AG09319 (cell line): ENCODE data around the gene ZNF555.

ENCODE experiments used
- DNase-seq: peaks from one replicate; pipeline ENCODE4 v3.0.0-alpha.2; 2010; ENCODE audit warnings: low read depth; ENCODE audit errors: extremely low read depth
- TF ChIP-seq, protein P1 (sequence below): IDR thresholded peaks from 2 replicates; pipeline ENCODE4 v1.5.1; 2011; ENCODE audit warnings: low read depth, mild to moderate bottlenecking, inconsistent platforms, low read length, moderate library complexity

ZNF555 gene

DNA sequence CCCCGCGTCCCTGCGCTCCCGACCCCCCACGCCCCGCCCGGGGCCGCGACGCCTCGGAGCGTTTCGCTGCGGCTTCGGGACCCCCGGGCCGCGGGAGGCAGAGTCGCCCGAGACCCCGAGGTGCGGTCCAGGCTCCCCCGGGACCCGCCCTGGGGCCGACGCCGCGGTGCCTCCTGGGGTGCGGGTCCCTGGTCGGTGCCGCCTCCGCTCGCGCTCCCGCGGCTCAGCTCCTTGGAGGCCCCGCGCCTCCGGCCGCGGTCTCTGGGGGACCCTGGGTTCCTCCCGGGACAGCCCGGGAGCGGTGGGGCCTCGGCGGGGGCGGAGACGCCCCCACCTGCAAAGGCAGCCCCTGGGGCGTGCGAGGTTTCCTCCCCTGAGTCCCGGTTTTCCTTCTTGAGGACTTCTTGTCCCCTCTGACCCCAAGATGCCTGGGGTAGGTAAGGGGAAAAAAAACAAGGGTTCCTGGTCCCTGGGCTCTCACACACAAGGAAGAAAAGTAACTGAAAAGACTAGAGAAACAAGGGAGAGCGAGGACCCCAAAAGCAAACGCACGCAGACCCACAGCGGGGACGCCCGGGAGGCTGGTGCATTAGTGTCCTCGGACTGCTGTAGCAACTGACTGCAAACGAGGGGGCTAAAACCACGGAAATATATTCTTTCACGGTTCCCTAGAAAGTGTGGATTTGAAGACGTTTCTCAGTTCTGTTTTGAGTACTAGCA is 740 bp downstream of the ZNF555 start:
- DNase-seq = no peak
- TF ChIP-seq, protein P1, sequence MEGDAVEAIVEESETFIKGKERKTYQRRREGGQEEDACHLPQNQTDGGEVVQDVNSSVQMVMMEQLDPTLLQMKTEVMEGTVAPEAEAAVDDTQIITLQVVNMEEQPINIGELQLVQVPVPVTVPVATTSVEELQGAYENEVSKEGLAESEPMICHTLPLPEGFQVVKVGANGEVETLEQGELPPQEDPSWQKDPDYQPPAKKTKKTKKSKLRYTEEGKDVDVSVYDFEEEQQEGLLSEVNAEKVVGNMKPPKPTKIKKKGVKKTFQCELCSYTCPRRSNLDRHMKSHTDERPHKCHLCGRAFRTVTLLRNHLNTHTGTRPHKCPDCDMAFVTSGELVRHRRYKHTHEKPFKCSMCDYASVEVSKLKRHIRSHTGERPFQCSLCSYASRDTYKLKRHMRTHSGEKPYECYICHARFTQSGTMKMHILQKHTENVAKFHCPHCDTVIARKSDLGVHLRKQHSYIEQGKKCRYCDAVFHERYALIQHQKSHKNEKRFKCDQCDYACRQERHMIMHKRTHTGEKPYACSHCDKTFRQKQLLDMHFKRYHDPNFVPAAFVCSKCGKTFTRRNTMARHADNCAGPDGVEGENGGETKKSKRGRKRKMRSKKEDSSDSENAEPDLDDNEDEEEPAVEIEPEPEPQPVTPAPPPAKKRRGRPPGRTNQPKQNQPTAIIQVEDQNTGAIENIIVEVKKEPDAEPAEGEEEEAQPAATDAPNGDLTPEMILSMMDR = no peak

DNA sequence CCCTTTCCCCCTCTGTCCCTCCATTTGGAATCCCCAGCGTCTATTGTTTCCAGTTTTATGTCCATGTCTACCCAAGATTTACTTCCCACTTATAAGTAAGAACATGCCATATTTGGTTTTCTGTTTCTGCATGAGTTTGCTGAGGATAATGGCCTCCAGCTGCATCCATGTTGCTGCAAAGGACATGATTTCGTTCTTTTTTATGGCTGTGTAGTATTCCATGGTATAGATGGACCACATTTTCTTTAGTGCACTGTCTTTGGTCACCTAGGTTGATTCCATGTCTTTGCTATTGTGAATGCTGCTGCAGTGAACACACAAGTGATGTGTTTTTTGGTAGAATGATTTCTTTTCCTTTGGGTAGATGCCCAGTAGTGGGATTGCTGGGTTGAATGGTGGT is 3.8 kb downstream of the ZNF555 start:
- TF ChIP-seq, protein P1 = no peak
- no peak for DNase-seq

DNA sequence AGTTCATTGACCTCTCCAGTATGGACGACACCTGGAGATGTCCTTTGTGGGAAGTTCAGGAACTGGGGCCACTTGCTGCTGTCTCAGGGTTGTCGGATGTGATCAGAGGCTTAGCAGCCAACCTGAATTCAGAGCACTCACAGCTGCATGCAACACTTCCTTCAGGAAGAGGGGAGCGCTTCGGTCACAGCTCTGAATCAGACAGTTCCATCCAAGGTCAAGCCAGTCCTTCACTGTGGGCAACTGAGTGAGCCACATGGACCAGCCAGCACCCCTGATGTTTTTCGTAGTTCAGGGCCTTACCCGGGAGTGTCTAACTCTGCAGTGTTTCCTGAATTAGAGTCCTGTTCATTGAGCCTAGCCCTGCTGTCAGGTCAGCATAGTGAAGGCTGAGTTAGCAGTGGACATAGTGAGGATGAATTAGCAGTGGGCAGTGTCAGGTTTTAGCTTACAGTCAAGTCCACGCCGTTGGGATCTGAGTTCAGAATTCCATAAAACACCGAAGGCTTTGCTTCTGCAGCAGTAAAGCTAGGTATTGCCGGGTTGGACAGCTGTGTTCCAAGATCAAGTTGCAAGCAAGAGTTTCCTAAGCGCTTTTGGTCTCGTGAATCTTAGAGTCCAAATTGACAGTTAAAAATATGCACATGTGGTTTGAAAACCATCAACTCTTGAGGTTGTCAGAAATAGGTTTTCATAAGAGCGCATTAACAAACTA is 5.1 kb downstream of the ZNF555 start:
- DNase-seq = no peak
- TF ChIP-seq, protein P1 = no peak

DNA sequence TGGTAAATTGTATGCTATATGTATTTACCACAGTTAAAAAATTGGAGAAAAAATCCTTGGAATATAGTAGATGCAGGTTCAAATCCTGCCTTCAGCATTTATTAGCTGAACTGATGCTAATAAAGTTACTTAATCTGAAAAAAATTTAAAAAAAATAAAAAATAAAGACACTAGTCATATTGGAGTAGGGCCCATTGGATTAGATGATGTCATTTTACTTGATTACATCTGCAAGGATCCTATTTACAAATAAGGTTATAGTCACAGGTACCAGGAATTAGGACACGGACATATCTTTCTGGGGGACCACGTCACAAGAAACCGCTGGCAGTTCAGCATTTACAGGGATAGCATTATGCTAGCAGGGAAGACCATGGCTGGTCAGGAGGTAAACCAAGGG is 6.2 kb downstream of the ZNF555 start:
- no peak for DNase-seq
- TF ChIP-seq, protein P1 = no peak

DNA sequence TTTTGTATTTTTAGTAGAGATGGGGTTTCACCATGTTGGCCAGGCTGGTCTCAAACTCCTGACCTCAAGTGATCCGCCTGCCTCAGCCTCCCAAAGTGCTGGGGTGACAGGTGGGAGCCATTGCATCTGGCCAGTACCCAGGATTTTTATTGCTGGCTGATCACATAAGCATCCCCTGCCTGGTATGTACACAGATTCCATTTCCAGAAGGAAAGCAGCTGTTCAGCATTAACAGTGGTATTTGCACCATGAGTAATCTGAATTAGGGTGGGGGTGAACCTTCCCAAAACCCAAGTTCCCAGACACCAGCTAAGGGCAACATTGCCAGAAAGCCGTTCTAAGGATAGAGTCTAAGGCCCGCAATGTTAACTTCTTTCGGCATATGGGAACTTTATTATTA is 7.3 kb downstream of the ZNF555 start:
- TF ChIP-seq, protein P1 = no peak
- DNase-seq = no peak

DNA sequence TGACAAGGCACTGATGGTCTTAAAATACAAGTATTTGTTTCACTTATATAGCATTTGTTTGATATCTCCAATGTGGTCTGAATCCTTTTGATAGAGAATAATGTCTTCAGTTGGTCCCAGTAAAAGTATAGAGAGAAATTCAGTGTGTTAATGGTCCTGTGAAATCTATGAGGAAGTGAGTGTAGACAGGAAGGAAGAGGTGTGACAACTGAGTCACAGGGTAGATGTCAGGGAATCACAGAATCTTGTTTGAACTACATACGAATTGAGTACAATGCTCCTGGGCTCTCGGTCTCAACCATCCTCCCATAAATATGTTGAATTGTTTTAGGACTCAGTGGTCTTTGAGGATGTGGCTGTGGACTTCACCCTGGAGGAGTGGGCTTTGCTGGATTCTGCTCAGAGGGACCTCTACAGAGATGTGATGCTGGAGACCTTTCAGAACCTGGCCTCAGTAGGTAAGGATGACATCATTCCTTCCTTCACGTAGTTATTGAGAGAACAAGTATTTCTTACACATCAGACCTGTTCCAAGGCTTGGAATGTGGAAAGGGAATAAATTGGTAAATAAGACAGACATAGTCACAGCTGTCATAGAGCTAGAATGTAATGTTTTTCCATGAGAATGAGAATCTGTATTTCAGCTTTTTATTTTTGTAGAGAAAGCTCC is 9.1 kb downstream of the ZNF555 start:
- DNase-seq = no peak
- TF ChIP-seq, protein P1 = no peak

DNA sequence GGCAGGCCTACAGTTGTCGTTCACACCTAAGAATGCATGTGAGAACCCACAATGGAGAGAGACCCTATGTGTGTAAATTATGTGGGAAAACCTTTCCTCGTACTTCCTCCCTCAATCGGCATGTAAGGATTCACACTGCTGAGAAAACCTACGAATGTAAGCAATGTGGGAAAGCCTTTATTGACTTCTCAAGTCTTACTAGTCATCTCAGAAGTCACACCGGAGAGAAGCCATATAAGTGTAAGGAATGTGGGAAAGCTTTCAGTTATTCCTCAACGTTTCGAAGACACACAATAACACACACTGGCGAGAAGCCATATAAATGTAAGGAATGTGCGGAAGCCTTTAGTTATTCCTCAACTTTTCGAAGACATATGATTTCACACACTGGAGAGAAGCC is 11.3 kb downstream of the ZNF555 start:
- TF ChIP-seq, protein P1 = no peak
- no peak for DNase-seq
